GM21737 (cell line): ENCODE measurements around the gene GALNT18.

Experiments
- ATAC-seq: cut with Tn5 transposase; IDR thresholded peaks from one replicate; pipeline ENCODE4 v1.9.1; 2021; ENCODE audit warnings: mild to moderate bottlenecking, moderate library complexity; ENCODE audit not compliant: unreplicated experiment

Gene GALNT18

DNA sequence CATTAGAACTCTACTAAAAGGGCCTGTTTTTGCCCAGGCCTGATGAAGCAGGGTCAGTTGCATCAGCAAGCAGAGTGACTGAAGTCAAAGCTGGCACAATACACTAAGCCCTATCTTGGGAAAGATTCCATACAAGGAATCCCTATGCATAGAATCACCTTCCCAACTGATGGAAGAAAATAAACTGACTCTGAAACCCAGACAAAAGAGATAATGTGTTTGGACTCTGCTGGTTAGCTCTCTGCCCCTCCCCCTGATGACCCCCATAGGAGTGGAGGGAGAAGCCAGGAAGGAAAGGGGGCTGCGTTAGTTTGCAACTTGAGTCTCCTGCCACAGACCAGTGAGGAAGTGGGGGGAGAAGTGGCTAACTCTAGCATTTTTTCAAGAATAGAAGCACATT lies 32.9 kb downstream of the GALNT18 start:
- no peak for ATAC-seq

- no peak for ATAC-seq
Observed at GRCh38 chr11:11588243-11588642, 33.6 kb downstream of the GALNT18 start.

DNA sequence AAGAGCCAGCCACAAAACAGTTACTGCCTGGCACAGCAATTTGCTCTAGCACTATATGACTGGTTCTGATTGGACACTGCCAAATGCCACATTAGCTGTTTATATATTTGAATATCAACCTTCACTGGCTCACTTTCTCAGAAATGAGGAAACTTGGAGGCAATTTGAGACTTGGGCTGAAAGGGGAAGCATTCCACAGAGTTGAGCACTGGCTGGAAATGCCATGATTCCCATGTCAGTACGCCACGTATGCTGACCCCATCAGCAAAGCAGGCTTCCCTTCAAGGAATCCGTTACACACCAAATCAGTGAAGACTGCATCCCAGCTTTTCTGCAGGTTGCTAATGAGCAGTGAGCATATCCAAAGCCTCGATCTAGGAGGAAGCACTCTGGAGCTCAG lies 34.7 kb downstream of the GALNT18 start:
- no peak for ATAC-seq

- ATAC-seq, result no peak
Observed at GRCh38 chr11:11586465-11586864, 35.3 kb downstream of the GALNT18 start.

GRCh38 chr11:11584937-11585336 lies 36.9 kb downstream of the GALNT18 start:
- ATAC-seq, result no peak

- no peak for ATAC-seq
Observed at GRCh38 chr11:11584530-11584810, 37.3 kb downstream of the GALNT18 start.

GRCh38 chr11:11583801-11584529 lies 37.8 kb downstream of the GALNT18 start:
- ATAC-seq, result no peak

GRCh38 chr11:11582011-11582701 lies 39.6 kb downstream of the GALNT18 start:
- ATAC-seq, result no peak

DNA sequence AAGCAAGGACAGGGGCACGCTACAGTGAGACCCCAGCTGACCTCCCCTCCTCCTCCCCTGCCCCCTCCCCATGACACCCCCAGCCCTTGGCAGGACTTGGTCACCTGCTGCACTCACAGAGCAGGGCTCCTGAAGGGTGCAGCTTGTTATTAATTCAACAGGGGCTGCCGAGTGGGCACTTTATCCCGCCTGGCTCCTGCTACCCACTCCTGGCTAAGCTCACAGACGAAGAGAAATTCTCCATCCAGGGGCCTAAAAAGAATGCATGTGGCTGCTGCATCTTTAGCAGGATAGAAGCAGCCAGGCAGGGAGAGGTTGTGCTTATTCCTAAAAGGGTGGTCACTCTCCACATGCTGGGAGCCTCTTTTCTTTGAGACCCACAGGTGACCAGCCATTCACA lies 40.3 kb downstream of the GALNT18 start:
- no peak for ATAC-seq

DNA sequence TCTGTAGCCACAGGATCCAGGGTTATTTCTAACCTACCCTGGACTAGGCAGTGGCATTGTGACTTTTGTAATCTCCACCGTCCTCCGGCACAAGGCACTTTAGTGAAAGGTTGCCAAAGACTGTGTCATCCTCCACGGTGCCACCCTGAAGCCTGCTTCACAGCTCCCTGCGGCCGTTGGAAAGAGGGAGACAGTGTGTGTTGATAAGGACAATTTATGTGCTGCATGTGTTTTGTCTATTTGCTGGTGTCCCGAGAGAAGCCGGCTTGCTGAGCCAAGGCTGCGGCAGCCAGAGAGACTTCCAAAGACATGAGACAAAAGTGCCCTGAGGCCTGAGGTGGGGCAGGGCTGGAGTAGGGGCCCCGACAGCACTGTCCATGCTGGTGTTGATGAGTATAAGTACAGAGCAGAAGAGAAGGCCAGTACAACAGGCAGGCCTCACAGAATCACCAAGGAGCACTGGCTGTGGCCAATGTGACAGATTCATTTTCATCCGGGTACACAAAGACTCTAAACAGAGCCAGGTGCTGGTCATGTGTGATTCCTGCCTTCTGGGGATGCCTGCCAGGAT lies 40.9 kb downstream of the GALNT18 start:
- no peak for ATAC-seq

GRCh38 chr11:11580012-11580411 lies 41.8 kb downstream of the GALNT18 start:
- ATAC-seq, result no peak

DNA sequence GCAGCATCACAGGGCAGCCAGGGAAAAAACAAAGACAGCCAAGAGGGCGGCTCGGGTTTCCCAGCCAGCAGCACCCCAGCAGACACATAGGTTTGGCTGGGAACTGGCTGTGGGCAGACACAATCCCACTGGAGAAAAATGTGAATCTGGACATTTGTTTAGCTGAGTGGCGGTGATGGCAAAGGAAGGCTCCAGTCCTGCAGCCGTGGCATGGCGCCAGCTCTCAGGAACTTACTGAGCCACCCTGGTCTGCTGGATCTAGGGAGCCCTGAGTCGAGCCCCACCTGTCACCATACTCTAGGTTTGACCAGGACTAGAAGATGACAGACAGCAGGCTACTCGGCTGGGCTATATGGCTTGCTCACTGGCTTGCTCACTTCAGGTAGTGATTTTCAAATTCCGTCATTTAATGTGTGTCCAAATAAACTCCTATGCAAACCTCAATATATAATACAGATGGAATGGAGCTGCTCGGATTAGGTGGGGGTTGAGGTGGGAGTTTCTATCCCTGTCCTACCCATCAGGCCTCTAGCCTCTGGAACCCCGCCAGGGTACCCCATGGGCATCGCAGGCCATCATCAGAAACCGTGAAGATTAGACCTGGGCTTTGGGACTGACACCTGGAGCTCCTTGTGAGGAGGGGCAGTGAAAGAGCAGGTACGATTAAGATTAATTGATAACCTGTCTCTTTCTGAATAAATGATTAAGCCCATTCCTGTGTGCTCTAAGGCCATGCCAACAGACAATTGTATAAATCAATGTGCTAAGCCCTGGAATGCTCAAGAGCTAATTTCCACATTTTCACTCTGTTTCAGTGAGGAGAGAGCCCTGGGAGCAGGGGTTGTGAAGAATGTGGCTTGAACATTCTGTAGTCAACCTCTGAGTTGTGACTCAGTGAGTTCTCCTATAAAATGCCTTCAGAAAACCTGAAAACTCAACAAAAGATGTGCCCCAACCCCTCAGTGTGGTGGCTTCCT lies 42.5 kb downstream of the GALNT18 start:
- no peak for ATAC-seq

DNA sequence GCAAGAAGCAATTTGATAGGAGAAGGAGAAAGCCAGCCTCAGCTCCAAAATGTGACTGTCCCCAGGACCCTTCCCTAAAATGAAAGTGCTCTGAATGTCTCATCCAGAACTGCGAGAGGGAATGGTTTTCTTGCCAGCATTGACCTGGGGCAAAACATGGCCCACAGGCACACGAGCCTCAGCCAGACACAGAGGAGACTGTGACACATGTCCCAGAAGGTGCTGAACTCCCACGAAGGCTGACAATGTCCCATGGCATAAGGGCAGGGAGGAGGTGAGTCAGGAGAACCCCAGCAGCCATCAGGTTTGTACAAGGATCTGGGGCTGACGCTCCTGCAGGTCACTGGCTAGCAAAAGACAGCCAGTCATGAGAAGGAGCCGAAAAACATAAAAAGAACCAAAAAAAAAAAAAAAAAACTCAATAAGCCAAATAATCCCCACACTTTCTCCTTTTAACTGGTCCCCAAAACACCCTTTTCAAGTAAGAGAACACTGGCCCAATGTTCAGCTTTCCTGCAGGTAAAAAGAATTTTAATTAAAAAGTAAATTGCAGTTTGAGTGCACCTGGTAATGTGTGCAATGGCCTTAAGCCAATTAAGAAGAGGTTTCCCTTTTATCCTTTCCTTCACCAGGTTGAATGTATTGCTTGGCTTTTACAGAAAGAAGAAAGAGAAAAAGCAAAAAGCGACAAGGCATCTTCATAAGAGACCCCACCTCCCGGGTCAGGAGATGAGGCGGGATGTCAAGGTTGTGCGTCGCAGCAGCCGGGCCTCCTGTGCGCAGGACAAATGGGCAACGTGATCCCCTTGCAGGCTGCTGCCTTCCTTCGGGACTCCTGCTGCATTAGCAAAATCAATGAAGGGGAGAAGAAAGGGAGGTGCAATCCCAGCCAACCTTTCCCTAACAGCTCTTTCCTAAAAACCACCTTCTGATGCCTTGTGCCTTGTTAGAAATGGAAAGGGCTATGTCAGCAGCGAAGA lies 43.6 kb downstream of the GALNT18 start:
- ATAC-seq, result no peak

- no peak for ATAC-seq
Observed at GRCh38 chr11:11577251-11577855, 44.5 kb downstream of the GALNT18 start.

GRCh38 chr11:11574373-11575287 lies 47.2 kb downstream of the GALNT18 start:
- ATAC-seq, result no peak

GRCh38 chr11:11572386-11572785 lies 49.4 kb downstream of the GALNT18 start:
- no peak for ATAC-seq

DNA sequence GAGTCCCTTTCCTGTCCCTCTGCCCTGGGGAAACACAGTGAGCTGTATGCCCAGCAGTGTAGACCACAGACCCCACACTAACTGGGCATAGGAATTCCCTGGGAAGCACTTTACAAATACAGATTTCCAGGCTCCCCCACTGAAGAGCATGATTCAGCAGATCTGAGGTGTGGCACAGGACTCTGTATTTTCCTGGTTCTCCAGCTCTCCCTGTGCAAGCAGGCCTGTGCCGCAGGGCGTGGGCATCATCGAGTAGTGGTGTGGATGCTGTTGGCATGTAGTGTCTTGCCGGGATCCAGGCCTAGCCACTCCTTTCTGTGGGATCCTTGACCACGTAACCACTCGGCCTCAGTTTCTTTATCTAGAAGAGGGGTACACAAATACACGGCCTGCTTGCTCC lies 49.9 kb downstream of the GALNT18 start:
- ATAC-seq, result no peak

- ATAC-seq, result no peak
Observed at GRCh38 chr11:11570823-11571222, 51.0 kb downstream of the GALNT18 start.
